MM.1S (cell line): ENCODE results near the gene NIN.

ENCODE experiments used
- DNase-seq: peaks from one replicate; pipeline ENCODE4 v3.0.0-alpha.2; 2015
- H2AFZ ChIP-seq: fragments of 300-600 bp; sonication (generic); 2 replicates; pipeline ENCODE4 v1.6.0; 2016; ENCODE audit warnings: antibody characterized with exemption, low read length
- H3F3A ChIP-seq: fragments of 300-600 bp; sonication (generic); 2 replicates; pipeline ENCODE4 v1.6.1; 2016; ENCODE audit warnings: mild to moderate bottlenecking, antibody characterized with exemption, low read length, moderate library complexity, mixed read lengths; ENCODE audit not compliant: insufficient read depth
- H3K27ac ChIP-seq: fragments of 300-600 bp; sonication (generic); 2 replicates; pipeline ENCODE4 v1.5.1; 2016; ENCODE audit warnings: mild to moderate bottlenecking, low read length
- H3K27me3 ChIP-seq: fragments of 300-600 bp; sonication (generic); replicated peaks from 2 replicates; pipeline ENCODE4 v1.6.0; 2016; ENCODE audit warnings: low read length; ENCODE audit not compliant: insufficient read depth
- H3K36me3 ChIP-seq: fragments of 300-600 bp; sonication (generic); replicated peaks from 2 replicates; pipeline ENCODE4 v1.6.1; 2016; ENCODE audit warnings: mild to moderate bottlenecking, low read length, mixed read lengths; ENCODE audit not compliant: insufficient read depth
- H3K4me1 ChIP-seq: fragments of 300-600 bp; sonication (generic); 2 replicates; pipeline ENCODE4 v1.6.1; 2016; ENCODE audit warnings: low read length, mixed read lengths
- H3K4me2 ChIP-seq: fragments of 300-600 bp; sonication (generic); 2 replicates; pipeline ENCODE4 v1.6.0; 2016; ENCODE audit warnings: low read depth, low read length
- H3K4me3 ChIP-seq: fragments of 300-600 bp; sonication (generic); 2 replicates; pipeline ENCODE4 v1.5.1; 2016; ENCODE audit warnings: low read length, mixed read lengths
- H3K79me2 ChIP-seq: fragments of 300-600 bp; sonication (generic); 2 replicates; pipeline ENCODE4 v1.6.1; 2016; ENCODE audit warnings: mixed run types, low read length, mixed read lengths
- H3K9ac ChIP-seq: fragments of 300-600 bp; sonication (generic); 2 replicates; pipeline ENCODE4 v1.6.1; 2016; ENCODE audit warnings: low read length, mixed read lengths
- H3K9me2 ChIP-seq: fragments of 300-600 bp; sonication (generic); replicated peaks from 2 replicates; pipeline ENCODE4 v1.6.1; 2016; ENCODE audit warnings: mild to moderate bottlenecking, low read length, mixed read lengths; ENCODE audit not compliant: insufficient read depth
- H3K9me3 ChIP-seq: fragments of 300-600 bp; sonication (generic); replicated peaks from 2 replicates; pipeline ENCODE4 v1.6.1; 2016; ENCODE audit warnings: mild to moderate bottlenecking, low read length, mixed read lengths; ENCODE audit not compliant: insufficient read depth
- H4K20me1 ChIP-seq: fragments of 300-600 bp; sonication (generic); 2 replicates; pipeline ENCODE4 v1.6.1; 2016; ENCODE audit warnings: mild to moderate bottlenecking, low read length, moderate library complexity, mixed read lengths; ENCODE audit not compliant: insufficient read depth
- EZH2 ChIP-seq: fragments of 300-600 bp; sonication (generic); optimal IDR thresholded peaks from 2 replicates; pipeline ENCODE3; 2017; ENCODE audit warnings: low read depth, mild to moderate bottlenecking, antibody characterized with exemption, low read length, mixed read lengths
- EZH2phosphoT487 ChIP-seq: fragments of 300-600 bp; sonication (generic); IDR thresholded peaks from 2 replicates; pipeline ENCODE4 v1.6.1; 2018; ENCODE audit warnings: antibody characterized with exemption, low read length
- TF ChIP-seq, protein P1 (sequence below): fragments of 300-600 bp; sonication (generic); IDR thresholded peaks from 2 replicates; pipeline ENCODE4 v1.5.1; 2016; ENCODE audit warnings: antibody characterized with exemption, low read length, mixed read lengths

The NIN gene

DNA sequence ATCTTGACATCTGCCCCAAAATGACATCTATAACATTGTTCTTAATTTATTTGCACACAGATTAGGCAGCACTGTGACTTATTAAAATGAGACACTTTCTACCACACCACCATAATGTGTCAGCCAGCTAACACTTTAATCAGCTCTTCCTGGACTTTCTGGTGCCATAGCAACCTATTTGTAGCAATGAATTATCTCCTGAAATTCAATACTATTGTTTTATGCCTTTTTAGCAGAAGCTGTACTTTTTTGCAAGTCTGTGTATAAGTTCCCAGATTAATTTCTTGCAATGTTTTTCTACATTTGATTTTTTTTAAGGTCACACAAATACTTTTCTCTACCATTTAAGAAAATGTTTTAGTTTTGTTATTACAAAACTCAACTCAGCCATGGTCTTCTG, 90.1 kb downstream of the NIN start:
- H3K27me3 ChIP-seq = no peaks in the 10 kb centered on the region
- H3K4me1 ChIP-seq = peaks cover 13% of the 10 kb centered on the region; the same call in 1 of the 2 replicates
- DNase-seq = no peak
- no peaks in the 10 kb centered on the region for H3K36me3 ChIP-seq
- TF ChIP-seq EZH2 (no peak), EZH2phosphoT487 (no peak)
- TF ChIP-seq, protein P1, sequence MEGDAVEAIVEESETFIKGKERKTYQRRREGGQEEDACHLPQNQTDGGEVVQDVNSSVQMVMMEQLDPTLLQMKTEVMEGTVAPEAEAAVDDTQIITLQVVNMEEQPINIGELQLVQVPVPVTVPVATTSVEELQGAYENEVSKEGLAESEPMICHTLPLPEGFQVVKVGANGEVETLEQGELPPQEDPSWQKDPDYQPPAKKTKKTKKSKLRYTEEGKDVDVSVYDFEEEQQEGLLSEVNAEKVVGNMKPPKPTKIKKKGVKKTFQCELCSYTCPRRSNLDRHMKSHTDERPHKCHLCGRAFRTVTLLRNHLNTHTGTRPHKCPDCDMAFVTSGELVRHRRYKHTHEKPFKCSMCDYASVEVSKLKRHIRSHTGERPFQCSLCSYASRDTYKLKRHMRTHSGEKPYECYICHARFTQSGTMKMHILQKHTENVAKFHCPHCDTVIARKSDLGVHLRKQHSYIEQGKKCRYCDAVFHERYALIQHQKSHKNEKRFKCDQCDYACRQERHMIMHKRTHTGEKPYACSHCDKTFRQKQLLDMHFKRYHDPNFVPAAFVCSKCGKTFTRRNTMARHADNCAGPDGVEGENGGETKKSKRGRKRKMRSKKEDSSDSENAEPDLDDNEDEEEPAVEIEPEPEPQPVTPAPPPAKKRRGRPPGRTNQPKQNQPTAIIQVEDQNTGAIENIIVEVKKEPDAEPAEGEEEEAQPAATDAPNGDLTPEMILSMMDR = no peak
- H2AFZ ChIP-seq = no peak overlapping the region
- H3F3A ChIP-seq = peaks cover 10% of the 10 kb centered on the region; the same call in 1 of the 2 replicates
- H3K9me3 ChIP-seq = no peaks in the 10 kb centered on the region
- peak overlapping the region; percentile 70; the same call in 1 of the 2 replicates for H3K27ac ChIP-seq
- H3K9me2 ChIP-seq = no peaks in the 10 kb centered on the region
- no peaks in the 10 kb centered on the region for H4K20me1 ChIP-seq
- H3K4me3 ChIP-seq = no peak overlapping the region
- H3K9ac ChIP-seq = no peak overlapping the region; the same call in 1 of the 2 replicates
- peak overlapping the region; percentile 27; the same call in 1 of the 2 replicates for H3K4me2 ChIP-seq
- H3K79me2 ChIP-seq = no peaks in the 10 kb centered on the region

DNA sequence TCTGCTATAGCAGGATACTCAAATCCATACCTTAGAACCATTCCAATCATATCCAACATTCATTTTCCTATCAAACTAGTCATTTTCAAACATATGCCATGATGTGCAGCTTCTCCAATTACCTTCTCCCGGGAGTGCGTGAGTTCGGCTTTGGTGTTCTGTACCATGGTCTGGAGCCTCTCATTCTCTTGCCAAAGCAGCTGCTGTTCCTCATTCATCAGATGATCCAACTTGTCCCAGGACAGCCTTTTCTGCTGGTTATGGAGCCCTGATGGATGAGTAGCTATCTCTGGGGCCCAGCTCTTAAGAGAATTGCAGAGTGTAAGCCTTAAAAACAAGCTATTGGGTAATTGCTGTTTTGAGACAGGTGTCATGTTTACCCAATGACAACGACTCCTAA, 91.8 kb downstream of the NIN start:
- TF ChIP-seq, protein P1 = no peak
- TF ChIP-seq EZH2phosphoT487 (no peak), EZH2 (no peak)
- H3K27me3 ChIP-seq = no peaks in the 10 kb centered on the region
- no peaks in the 10 kb centered on the region for H3K9me3 ChIP-seq
- DNase-seq = no peak
- 0 out of 2 replicates have a peak overlapping the region, but pooled peaks have one; percentile 9 for H3K4me3 ChIP-seq
- H2AFZ ChIP-seq = 0 out of 2 replicates have a peak overlapping the region, but pooled peaks have one; percentile 19
- no peaks in the 10 kb centered on the region for H3K9me2 ChIP-seq
- H4K20me1 ChIP-seq = no peaks in the 10 kb centered on the region
- H3K36me3 ChIP-seq = no peaks in the 10 kb centered on the region
- peak overlapping the region; percentile 70; the same call in 1 of the 2 replicates for H3K27ac ChIP-seq
- peaks cover 10% of the 10 kb centered on the region; the same call in 1 of the 2 replicates for H3F3A ChIP-seq
- peak overlapping the region; percentile 26; the same call in 1 of the 2 replicates for H3K9ac ChIP-seq
- H3K79me2 ChIP-seq = no peaks in the 10 kb centered on the region
- peak overlapping the region; percentile 41 for H3K4me2 ChIP-seq
- peaks cover 13% of the 10 kb centered on the region; the same call in 1 of the 2 replicates for H3K4me1 ChIP-seq

DNA sequence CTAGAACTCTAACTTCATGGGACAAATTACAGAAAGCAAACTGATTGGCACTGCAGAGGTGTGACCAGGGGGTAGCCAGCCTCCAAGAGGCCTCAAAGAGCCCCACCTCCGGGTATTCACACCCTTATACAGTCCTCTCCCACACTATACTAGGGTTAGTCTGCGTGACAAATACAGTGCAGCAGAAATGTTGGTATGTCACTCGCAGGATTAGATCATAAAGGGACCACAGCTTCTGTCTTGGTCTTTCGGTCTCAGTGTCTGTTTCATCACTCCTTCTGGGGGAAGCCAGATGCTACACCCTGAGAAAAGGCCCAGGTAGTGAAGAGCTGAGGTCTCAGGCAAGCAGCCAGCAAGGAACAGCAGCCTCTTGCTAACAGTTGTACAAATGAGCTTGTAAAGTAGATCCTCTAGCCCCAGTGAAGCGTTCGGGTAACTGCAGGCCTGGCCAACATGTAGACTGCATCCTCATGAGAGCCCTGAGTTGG, 94.0 kb downstream of the NIN start:
- no peaks in the 10 kb centered on the region for H3K36me3 ChIP-seq
- no peak for DNase-seq

More for the DNA sequence above, 94.0 kb downstream of the NIN start:
- Histone ChIP-seq H3K9me3 (no peaks in the 10 kb centered on the region), H3K27ac (no peak overlapping the region), H3K4me1 (peaks cover 13% of the 10 kb centered on the region; the same call in 1 of the 2 replicates), H3K9ac (no peak overlapping the region), H3K27me3 (no peaks in the 10 kb centered on the region), H3K79me2 (no peaks in the 10 kb centered on the region), H3K9me2 (no peaks in the 10 kb centered on the region), H2AFZ (no peak overlapping the region), H3K4me3 (no peak overlapping the region), H4K20me1 (no peaks in the 10 kb centered on the region), H3F3A (peaks cover 10% of the 10 kb centered on the region; the same call in 1 of the 2 replicates), H3K4me2 (no peak overlapping the region)
- TF ChIP-seq EZH2phosphoT487 (no peak), EZH2 (no peak)
- TF ChIP-seq, protein P1 = no peak
